AG08396 (cell line): Measurements from ENCODE around the gene DHRS9.

Source experiments
- DNase-seq: peaks from one replicate; pipeline ENCODE4 v3.0.0; 2012; ENCODE audit warnings: low spot score, mixed read lengths

Gene DHRS9

DNA sequence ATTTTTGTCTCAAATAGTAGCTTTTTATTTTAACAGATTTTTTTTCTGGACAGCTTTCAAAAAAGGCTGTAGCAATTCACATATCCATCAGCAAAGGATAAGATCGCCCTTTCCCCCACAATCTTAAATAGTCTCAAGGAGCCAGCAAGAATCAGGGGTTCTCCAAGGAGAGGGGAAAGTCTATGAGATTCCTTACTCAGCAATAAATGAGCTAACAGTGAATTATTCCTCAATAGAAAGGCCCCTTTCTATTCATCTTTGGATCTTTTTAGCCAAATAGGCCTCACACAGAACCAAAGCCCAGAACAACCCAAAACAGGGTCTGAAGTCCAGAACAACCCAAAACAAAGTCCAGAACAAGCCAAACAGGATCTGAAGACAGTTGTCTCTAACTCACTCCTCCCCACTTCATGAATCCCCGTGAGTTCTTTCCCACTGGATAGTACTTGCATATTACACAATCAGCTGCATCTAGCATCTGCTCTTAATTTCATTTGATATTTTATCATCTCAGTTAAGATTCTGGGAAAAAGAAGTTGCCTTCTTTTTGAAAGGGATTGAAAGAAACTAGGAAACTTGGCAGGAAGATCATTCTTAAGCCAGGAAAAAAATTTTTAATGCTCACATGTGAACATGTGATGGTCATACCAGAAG, 3.4 kb upstream of the DHRS9 start:
- no peak for DNase-seq

DNA sequence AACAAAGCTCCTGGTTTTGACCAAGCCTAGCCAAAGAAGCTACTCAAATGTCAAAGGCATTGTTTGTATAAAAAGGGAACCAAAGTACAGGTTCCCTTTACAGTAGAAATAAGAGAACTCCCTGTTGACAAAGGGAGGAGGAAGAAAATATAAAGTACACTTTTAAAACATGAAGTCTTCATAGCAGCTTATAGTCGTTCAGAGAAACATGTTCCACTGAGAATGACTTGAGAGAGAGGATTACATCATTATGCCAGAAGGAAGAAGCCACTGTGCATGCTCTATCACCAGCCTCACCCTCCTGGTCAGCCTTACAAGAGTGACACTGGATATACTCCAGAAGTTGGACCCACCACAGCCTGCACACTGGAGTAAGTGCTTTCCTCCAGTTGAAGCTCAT, 2.5 kb upstream of the DHRS9 start:
- no peak for DNase-seq

DNA sequence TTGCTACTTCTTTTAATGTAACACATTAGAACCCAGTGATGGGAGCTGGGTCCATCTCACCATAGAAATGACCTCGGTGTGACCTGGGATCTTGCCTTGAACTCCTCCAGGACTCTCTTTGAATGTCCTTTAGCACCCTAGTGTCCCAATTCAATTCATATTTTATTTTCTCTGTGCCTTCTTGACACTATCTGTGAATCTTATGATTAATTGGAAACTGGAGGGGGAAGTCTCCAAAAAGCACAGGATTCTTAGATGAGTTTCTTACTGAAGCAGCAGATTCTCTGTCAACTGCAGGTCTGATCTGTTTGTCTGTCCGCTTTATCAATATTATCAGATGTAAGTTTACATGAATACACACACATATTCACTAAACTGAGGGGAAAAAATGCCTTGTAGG, 470 bp downstream of the DHRS9 start:
- no peak for DNase-seq

- DNase-seq: no peak
These were observed 2.1 kb downstream of the DHRS9 start for GRCh38 chr2:169071455-169071854.

DNA sequence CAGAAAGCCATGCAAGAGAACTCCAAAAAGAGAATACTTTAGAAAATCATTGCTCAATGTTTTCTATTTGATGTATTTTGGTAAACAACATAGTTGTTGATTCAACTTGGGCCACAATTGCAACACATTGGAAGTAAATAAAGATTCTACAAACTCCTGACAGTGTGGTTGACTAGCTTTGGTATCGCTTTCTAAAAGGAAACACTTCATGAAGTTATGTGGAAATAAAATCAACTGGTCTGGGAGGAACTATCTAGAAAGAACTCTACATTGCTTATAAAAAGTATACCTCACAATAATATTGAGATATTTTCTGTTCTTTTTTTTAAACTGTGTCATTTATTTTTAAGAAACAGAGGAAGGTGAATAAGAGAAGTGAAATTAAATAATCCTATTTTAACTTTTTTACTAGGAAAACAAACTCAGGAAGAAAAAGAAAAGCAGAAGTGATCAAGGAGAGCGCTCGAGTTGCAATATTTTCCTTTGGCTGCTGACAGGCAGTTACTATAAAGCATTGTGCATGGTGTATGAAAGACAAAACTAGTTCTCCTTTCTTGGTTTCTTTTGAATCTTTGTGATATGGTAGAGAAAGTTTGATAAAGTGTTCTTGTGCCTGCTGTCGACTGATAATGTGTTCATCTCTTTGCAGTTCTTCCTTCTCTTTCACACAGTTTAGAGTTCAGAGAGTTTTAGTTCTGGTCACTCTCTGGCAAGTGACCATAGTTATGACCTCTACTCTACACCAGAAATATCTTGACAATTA, 3.0 kb downstream of the DHRS9 start:
- DNase-seq: no peak

GRCh38 chr2:169073211-169073962, 4.0 kb downstream of the DHRS9 start:
- DNase-seq: no peak

DNA sequence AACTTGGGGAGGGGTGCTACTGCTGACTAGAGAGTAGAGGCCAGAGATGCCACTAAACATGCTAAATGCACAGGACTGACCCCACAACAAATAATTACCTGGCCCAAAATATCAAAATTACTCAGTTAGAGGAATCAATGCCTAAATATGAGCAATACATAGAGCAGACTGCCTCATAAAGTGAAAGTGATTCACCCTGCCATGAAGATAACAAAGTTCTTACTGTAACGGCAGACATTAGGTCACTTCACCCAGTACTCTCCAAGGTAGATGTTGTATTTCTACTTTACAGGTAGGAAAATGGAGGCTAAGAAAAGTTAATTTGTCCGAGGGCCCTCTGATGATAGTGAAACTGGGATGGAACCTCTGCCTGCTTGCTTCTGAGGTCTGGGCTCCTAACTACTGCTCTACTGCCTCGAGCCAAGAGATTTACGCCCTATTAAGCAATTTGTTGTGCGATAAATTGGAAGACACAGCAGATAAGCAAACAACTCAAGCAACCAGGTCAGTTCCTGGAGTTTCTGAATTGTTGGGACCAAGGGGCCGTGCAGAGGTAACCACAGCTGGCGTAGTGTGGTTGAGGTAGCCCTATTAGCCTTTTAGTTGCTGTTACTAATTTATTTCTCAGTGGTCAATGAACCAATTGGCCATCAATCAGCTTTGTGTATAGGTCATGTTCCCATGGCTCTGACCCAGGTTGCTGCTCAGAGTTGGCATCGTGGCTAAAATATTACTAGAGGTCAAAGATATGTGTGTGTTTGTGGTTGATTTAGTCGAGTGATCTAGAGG, 4.8 kb downstream of the DHRS9 start:
- DNase-seq: no peak

DNA sequence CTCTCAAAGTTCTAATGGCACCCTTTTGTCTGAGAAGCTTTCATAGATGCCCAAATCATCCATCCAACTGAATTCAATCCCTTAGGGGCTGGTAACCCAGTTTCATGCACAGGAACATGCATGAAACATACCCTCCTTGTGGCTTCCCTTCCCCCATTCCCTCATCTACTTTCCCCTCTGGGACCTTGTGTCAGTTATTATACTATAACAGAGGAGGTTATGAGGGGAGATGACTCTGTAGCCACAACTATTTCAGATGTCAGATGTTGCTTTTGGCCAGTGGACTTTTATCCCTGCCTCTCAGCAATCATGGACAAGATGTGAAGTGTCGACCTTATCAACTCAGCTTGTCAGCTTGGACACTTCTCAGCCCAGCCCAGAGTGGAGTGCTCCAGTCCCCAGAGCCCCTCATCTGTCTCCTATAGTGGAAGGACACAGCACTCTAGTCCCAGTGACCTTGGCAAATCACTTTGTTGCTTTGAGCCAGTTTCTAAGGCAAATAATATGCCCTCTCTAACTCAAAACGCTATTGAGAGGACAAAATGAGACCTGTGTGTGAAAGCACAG, 8.4 kb downstream of the DHRS9 start:
- no peak for DNase-seq

GRCh38 chr2:169080250-169081069, 11.1 kb downstream of the DHRS9 start:
- DNase-seq: no peak

GRCh38 chr2:169081551-169081950, 12.2 kb downstream of the DHRS9 start:
- DNase-seq: no peak

DNA sequence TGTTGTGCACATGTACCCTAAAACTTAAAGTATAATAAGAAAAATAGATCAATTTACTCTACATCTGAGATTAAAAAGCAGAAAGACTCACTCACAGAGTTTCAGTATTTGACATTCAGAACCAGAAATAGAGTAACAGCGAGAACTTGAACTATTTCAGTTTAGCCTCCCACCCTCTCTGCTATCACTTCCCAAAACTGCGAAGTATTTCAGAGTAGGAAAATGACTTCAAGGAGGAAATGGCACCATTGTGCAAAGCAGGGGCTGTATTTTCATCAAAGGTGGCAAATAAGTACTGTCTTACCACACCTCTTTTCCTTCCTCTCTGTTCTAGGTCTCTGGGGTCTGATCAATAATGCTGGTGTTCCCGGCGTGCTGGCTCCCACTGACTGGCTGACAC, 13.6 kb downstream of the DHRS9 start:
- no peak for DNase-seq

DNA sequence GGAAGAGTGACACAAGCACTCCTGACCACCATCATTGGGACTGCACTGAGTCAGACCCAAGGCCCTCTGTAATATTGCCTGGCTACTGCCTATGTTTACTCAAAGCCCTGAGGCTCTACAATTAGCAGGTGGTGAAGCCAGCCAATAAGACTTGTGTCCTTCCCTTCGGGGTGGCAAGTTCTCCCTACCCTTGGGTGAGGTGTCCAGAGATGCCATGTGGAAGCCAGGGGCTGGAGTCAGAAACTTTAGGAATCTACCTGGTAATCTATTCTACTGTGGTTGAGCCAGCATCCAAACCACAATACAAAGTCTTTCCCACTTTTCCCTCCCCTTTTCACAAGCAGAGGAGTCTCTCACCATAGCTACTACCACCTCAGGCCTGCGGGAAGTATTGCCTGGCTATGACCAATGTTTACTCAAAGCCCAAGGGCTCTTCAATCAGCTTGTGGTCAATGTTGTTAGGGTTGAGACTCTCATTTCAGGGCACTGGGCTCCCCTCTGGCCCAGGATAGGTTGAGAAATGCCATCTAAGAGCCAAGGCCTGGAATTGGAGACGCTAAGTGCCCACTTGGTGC, 17.6 kb downstream of the DHRS9 start:
- DNase-seq: no peak

GRCh38 chr2:169087757-169088379, 18.5 kb downstream of the DHRS9 start:
- DNase-seq: no peak

- no peak for DNase-seq
These were observed 19.8 kb downstream of the DHRS9 start for GRCh38 chr2:169089182-169089581.

DNA sequence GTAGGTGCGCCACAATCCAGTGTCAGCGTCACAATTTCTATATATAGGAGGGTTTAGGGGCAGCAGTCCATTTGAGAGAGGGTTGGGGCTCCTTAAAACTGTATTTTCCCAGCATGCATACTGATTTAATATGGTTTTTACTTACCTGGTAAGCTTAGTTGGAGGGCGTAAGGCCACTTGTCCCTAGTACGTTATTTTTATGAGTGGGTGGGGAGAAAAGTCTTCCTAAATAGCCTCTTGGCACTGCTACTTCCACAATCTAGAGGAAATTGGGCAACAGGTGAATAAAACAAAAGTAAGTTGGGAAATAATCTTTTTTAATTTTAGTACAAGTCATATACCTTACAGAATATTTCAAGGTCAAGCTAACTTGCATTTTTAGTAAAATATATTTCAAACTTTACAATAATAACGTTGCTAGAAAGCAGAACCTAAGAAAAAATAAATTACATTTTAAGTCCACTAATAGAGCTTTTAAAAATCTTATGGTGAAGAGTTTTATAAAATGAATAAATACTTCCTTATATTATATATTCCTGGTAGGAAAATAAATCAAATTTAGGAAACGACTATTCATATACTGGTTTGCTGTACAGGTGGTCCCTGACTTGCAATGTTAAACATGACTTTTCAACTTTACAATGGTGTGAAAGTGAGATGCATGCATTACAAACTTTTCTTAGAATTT, 20.9 kb downstream of the DHRS9 start:
- no peak for DNase-seq

- DNase-seq: no peak
These were observed 21.9 kb downstream of the DHRS9 start for GRCh38 chr2:169091256-169091655.

GRCh38 chr2:169091761-169092519, 22.6 kb downstream of the DHRS9 start:
- DNase-seq: no peak

DNA sequence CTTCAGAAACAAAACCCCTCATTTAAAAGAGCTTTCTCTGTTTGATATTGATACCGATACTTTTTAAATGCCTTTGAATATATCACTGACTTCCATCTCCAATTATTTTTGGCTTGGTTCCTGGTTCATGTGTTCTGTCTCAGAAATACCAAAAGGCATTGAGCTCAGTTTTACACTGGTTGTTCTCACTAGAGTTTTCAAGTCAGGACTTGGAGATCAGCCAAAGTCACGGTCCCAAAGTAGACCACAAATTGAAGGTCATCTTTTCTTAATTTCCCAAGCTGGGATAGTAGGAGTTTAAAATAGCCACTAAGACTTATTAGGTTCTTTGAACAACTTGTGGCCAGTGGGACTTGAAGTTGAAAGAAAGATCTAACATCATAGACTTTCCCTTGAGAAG, 24.2 kb downstream of the DHRS9 start:
- no peak for DNase-seq

DNA sequence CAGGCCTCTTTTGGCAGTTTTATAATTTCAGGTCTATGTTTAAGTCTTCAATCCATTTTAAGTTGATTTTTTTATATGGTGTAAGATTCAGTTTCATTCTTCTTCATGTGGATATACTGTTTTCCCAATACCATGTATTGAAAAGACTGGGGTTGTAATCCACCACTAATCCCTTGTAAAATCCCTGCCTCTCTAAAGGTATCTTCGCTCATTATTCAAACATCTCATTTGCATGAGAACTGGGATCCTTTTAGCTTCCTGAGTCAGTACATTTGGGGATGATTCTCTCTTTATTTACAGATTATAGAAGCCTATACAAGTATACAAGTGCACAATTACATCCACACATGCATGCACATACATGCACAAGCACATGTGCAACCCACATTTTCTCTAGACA, 25.3 kb downstream of the DHRS9 start:
- no peak for DNase-seq
